ENCODE measurements around the gene TECR.

DNA sequence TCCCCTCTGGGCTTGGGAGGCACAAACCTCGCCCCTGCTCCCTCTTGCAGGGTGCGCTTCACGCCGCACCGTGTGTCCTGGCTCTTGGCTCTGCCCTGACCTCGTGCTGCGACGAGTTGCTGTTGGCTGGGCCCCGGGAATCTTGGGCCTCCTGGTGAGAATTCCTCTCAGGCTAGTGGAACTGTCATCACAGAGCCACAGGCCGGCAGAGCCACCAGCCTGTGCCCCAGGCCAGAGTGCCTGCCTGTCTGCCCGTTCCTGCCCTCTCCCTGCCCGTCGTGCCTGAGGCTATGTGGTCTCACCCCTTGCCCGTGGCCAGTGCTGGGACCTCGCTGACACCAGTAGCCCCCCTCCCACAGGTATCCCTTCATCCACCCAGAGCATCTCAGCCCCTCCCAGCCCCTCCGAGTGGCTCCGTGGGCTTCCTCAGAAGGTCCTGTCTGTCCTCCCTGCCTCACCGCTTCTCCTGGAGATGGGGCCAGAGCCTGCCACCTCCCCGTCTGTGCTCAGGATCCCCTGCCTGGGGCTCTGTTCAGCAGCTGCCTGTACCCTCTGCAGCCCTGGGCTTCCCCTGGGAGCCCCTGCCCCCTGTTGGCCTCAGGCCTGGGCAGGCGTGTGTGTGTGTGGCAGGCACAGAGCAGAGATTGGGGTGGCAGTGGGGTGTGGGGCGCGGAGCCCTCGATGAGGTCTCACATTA lies 29.1 kb downstream of the TECR start:
- TF ChIP-seq, protein P1, sequence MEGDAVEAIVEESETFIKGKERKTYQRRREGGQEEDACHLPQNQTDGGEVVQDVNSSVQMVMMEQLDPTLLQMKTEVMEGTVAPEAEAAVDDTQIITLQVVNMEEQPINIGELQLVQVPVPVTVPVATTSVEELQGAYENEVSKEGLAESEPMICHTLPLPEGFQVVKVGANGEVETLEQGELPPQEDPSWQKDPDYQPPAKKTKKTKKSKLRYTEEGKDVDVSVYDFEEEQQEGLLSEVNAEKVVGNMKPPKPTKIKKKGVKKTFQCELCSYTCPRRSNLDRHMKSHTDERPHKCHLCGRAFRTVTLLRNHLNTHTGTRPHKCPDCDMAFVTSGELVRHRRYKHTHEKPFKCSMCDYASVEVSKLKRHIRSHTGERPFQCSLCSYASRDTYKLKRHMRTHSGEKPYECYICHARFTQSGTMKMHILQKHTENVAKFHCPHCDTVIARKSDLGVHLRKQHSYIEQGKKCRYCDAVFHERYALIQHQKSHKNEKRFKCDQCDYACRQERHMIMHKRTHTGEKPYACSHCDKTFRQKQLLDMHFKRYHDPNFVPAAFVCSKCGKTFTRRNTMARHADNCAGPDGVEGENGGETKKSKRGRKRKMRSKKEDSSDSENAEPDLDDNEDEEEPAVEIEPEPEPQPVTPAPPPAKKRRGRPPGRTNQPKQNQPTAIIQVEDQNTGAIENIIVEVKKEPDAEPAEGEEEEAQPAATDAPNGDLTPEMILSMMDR (conservative IDR thresholded peaks at IDR 0.05; ENCODE audit: low read depth, low read length): no peak
- TF ChIP-seq POLR2A (IDR thresholded peaks at IDR 0.05; ENCODE audit: low read depth, low read length): no peak
- TF ChIP-seq MAZ (IDR thresholded peaks at IDR 0.05; ENCODE audit: borderline replicate concordance, low read depth, low read length): no peak
- TF ChIP-seq, protein P2, sequence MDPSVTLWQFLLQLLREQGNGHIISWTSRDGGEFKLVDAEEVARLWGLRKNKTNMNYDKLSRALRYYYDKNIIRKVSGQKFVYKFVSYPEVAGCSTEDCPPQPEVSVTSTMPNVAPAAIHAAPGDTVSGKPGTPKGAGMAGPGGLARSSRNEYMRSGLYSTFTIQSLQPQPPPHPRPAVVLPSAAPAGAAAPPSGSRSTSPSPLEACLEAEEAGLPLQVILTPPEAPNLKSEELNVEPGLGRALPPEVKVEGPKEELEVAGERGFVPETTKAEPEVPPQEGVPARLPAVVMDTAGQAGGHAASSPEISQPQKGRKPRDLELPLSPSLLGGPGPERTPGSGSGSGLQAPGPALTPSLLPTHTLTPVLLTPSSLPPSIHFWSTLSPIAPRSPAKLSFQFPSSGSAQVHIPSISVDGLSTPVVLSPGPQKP (IDR thresholded peaks at IDR 0.05; ENCODE audit: borderline replicate concordance, low read depth, low read length): no peak
- TF ChIP-seq CEBPB (IDR thresholded peaks at IDR 0.05; ENCODE audit: low read depth, low read length): no peak
- TF ChIP-seq CHD1 (IDR thresholded peaks at IDR 0.05; ENCODE audit: low read depth, low read length): no peak
- TF ChIP-seq RAD21 (IDR thresholded peaks at IDR 0.05; ENCODE audit: low read length): no peak
- TF ChIP-seq FOS (IDR thresholded peaks at IDR 0.05; ENCODE audit: low read depth, low read length): no peak
- TF ChIP-seq USF2 (IDR thresholded peaks at IDR 0.05; ENCODE audit: low read depth, low read length): no peak
- TF ChIP-seq RFX5 (IDR thresholded peaks at IDR 0.05; ENCODE audit: low read depth, low read length): no peak
- TF ChIP-seq MXI1 (IDR thresholded peaks at IDR 0.05; ENCODE audit: borderline replicate concordance, low read depth, low read length): no peak
- TF ChIP-seq RCOR1 (IDR thresholded peaks at IDR 0.05; ENCODE audit: insufficient replicate concordance, low read length): no peak
- TF ChIP-seq BHLHE40 (IDR thresholded peaks at IDR 0.05; ENCODE audit: low read depth, low read length): no peak

Measured in IMR-90 (cell line).